Activated naive CD4-positive, alpha-beta T cell treated with anti-CD3 and anti-CD28 coated beads, Interleukin-2, amount 10 ng/mL, durations not matched to agents 7 days and 5 days (primary cell): ENCODE results near the gene NHSL1.

Source experiments
- CTCF ChIA-PET: fragments of 350-600 bp; sonication (Branson Sonifier 250); formaldehyde crosslinking; loops from one replicate; lab custom pipeline; 2021; ENCODE audit warnings: antibody characterized with exemption; lab: Charles Lee
- DNase-seq: peaks from one replicate; pipeline ENCODE4 v3.0.0-alpha.2; 2020
- H3K27ac Mint-ChIP-seq: one replicate; pipeline ENCODE4 v1.8.0; 2021; ENCODE audit warnings: mild to moderate bottlenecking, moderate library complexity, mixed read lengths
- H3K27me3 Mint-ChIP-seq: one replicate; pipeline ENCODE4 v1.8.0; 2021; ENCODE audit warnings: mild to moderate bottlenecking, mixed read lengths
- H3K36me3 Mint-ChIP-seq: one replicate; pipeline ENCODE4 v1.8.0; 2021; ENCODE audit warnings: mixed read lengths
- H3K4me1 Mint-ChIP-seq: one replicate; pipeline ENCODE4 v1.8.0; 2021; ENCODE audit warnings: mixed read lengths
- H3K4me3 Mint-ChIP-seq: one replicate; pipeline ENCODE4 v1.8.0; 2021; ENCODE audit warnings: mild to moderate bottlenecking, moderate library complexity, mixed read lengths
- H3K9me3 Mint-ChIP-seq: one replicate; pipeline ENCODE4 v1.8.0; 2021; ENCODE audit warnings: mixed read lengths

The NHSL1 gene

GRCh38 chr6:138531387-138531786 is 32.1 kb upstream of the NHSL1 start:
- Mint-ChIP-seq H3K4me3 (no peak overlapping the region), H3K4me1 (no peaks in the 10 kb centered on the region), H3K27ac (no peak overlapping the region), H3K36me3 (no peaks in the 10 kb centered on the region), H3K27me3 (peaks cover 28% of the 10 kb centered on the region), H3K9me3 (no peaks in the 10 kb centered on the region)
- CTCF ChIA-PET: no interaction called here
- no peak for DNase-seq

GRCh38 chr6:138529478-138529877 is 30.2 kb upstream of the NHSL1 start:
- Mint-ChIP-seq H3K4me3 (no peak overlapping the region), H3K36me3 (no peaks in the 10 kb centered on the region), H3K4me1 (no peaks in the 10 kb centered on the region), H3K27ac (no peak overlapping the region), H3K27me3 (peaks cover 20% of the 10 kb centered on the region), H3K9me3 (no peaks in the 10 kb centered on the region)
- CTCF ChIA-PET: no interaction called here
- no peak for DNase-seq

GRCh38 chr6:138528956-138529355 is 29.7 kb upstream of the NHSL1 start:
- no peak overlapping the region for H3K27ac Mint-ChIP-seq
- H3K9me3 Mint-ChIP-seq: no peaks in the 10 kb centered on the region
- H3K36me3 Mint-ChIP-seq: no peaks in the 10 kb centered on the region
- CTCF ChIA-PET: no interaction called here
- H3K27me3 Mint-ChIP-seq: peaks cover 20% of the 10 kb centered on the region
- no peak overlapping the region for H3K4me3 Mint-ChIP-seq
- no peak for DNase-seq
- no peaks in the 10 kb centered on the region for H3K4me1 Mint-ChIP-seq

- Mint-ChIP-seq H3K27me3 (peaks cover 20% of the 10 kb centered on the region), H3K36me3 (no peaks in the 10 kb centered on the region), H3K9me3 (no peaks in the 10 kb centered on the region), H3K27ac (no peak overlapping the region), H3K4me3 (no peak overlapping the region), H3K4me1 (no peaks in the 10 kb centered on the region)
- CTCF ChIA-PET: interaction anchor here (0.6 to 1.4 kb wide), 3 partner anchors 10 to 412 kb away, joined by 4 to 5 read pairs (median 4); no protein-coding TSS in a partner anchor
- DNase-seq: no peak
Observed at GRCh38 chr6:138528137-138528536, 28.8 kb upstream of the NHSL1 start.

- Mint-ChIP-seq H3K4me1 (no peaks in the 10 kb centered on the region), H3K27me3 (peaks cover 20% of the 10 kb centered on the region), H3K4me3 (no peak overlapping the region), H3K27ac (no peak overlapping the region), H3K9me3 (no peaks in the 10 kb centered on the region), H3K36me3 (no peaks in the 10 kb centered on the region)
- CTCF ChIA-PET: interaction anchor here (0.6 to 1.4 kb wide), 4 partner anchors 9 to 412 kb away, joined by 3 to 5 read pairs (median 4); no protein-coding TSS in a partner anchor
- DNase-seq: no peak
Observed at GRCh38 chr6:138527411-138528088, 28.3 kb upstream of the NHSL1 start.

- no peak for DNase-seq
- Mint-ChIP-seq H3K4me3 (no peak overlapping the region), H3K9me3 (no peaks in the 10 kb centered on the region), H3K27ac (no peak overlapping the region), H3K4me1 (peaks cover 2% of the 10 kb centered on the region), H3K36me3 (no peaks in the 10 kb centered on the region), H3K27me3 (peaks cover 15% of the 10 kb centered on the region)
- CTCF ChIA-PET: interaction anchor here (0.7 kb wide), 2 partner anchors 16 to 18 kb away, joined by 3 read pairs; no protein-coding TSS in a partner anchor
Observed at GRCh38 chr6:138526822-138527235, 27.5 kb upstream of the NHSL1 start.

GRCh38 chr6:138525355-138525754 is 26.1 kb upstream of the NHSL1 start:
- no peaks in the 10 kb centered on the region for H3K9me3 Mint-ChIP-seq
- no peak overlapping the region for H3K27ac Mint-ChIP-seq
- no peaks in the 10 kb centered on the region for H3K36me3 Mint-ChIP-seq
- no peak overlapping the region for H3K4me3 Mint-ChIP-seq
- peaks cover 10% of the 10 kb centered on the region for H3K27me3 Mint-ChIP-seq
- H3K4me1 Mint-ChIP-seq: peaks cover 7% of the 10 kb centered on the region
- no peak for DNase-seq
- CTCF ChIA-PET: no interaction called here

GRCh38 chr6:138524526-138524925 is 25.2 kb upstream of the NHSL1 start:
- peaks cover 7% of the 10 kb centered on the region for H3K4me1 Mint-ChIP-seq
- H3K9me3 Mint-ChIP-seq: no peaks in the 10 kb centered on the region
- CTCF ChIA-PET: interaction anchor here (1.0 to 1.9 kb wide), 2 partner anchors 15 to 113 kb away, joined by 3 to 7 read pairs; no protein-coding TSS in a partner anchor
- H3K27me3 Mint-ChIP-seq: peaks cover 10% of the 10 kb centered on the region
- H3K4me3 Mint-ChIP-seq: no peak overlapping the region
- no peak for DNase-seq
- no peaks in the 10 kb centered on the region for H3K36me3 Mint-ChIP-seq
- H3K27ac Mint-ChIP-seq: no peak overlapping the region

- Mint-ChIP-seq H3K27me3 (peaks cover 10% of the 10 kb centered on the region), H3K9me3 (no peaks in the 10 kb centered on the region), H3K4me3 (no peak overlapping the region), H3K4me1 (peaks cover 7% of the 10 kb centered on the region), H3K27ac (no peak overlapping the region), H3K36me3 (no peaks in the 10 kb centered on the region)
- DNase-seq: no peak
- CTCF ChIA-PET: interaction anchor here (1.0 to 1.9 kb wide), 4 partner anchors 14 to 408 kb away, joined by 3 to 7 read pairs (median 4); no protein-coding TSS in a partner anchor
Observed at GRCh38 chr6:138523347-138524210, 24.3 kb upstream of the NHSL1 start.

- H3K9me3 Mint-ChIP-seq: no peaks in the 10 kb centered on the region
- H3K27ac Mint-ChIP-seq: no peak overlapping the region
- CTCF ChIA-PET: interaction anchor here (0.6 to 8.4 kb wide), 5 partner anchors 13 to 407 kb away, joined by 3 to 106 read pairs (median 5); no protein-coding TSS in a partner anchor
- peaks cover 6% of the 10 kb centered on the region for H3K27me3 Mint-ChIP-seq
- peaks cover 7% of the 10 kb centered on the region for H3K4me1 Mint-ChIP-seq
- H3K36me3 Mint-ChIP-seq: no peaks in the 10 kb centered on the region
- no peak overlapping the region for H3K4me3 Mint-ChIP-seq
- DNase-seq: no peak
Observed at GRCh38 chr6:138522611-138523010, 23.3 kb upstream of the NHSL1 start.

- Mint-ChIP-seq H3K4me3 (no peak overlapping the region), H3K36me3 (no peaks in the 10 kb centered on the region), H3K9me3 (no peaks in the 10 kb centered on the region), H3K27ac (no peak overlapping the region), H3K27me3 (peaks cover 4% of the 10 kb centered on the region), H3K4me1 (peaks cover 7% of the 10 kb centered on the region)
- DNase-seq: no peak
- CTCF ChIA-PET: interaction anchor here (1.6 to 8.4 kb wide), 4 partner anchors 12 to 514 kb away, joined by 5 to 106 read pairs (median 16); no protein-coding TSS in a partner anchor
Observed at GRCh38 chr6:138521790-138522189, 22.5 kb upstream of the NHSL1 start.

- DNase-seq: no peak
- CTCF ChIA-PET: interaction anchor here (0.9 to 8.4 kb wide), 12 partner anchors 11 to 513 kb away, joined by 3 to 106 read pairs (median 4); no protein-coding TSS in a partner anchor
- Mint-ChIP-seq H3K27ac (no peak overlapping the region), H3K4me3 (no peak overlapping the region), H3K4me1 (peaks cover 9% of the 10 kb centered on the region), H3K27me3 (peaks cover 3% of the 10 kb centered on the region), H3K9me3 (no peaks in the 10 kb centered on the region), H3K36me3 (no peaks in the 10 kb centered on the region)
Observed at GRCh38 chr6:138520463-138520862, 21.2 kb upstream of the NHSL1 start.

GRCh38 chr6:138518054-138518453 is 18.8 kb upstream of the NHSL1 start:
- H3K4me1 Mint-ChIP-seq: peaks cover 22% of the 10 kb centered on the region
- CTCF ChIA-PET: interaction anchor here (0.6 to 8.4 kb wide), 18 partner anchors 8 to 401 kb away, joined by 3 to 106 read pairs (median 4); no protein-coding TSS in a partner anchor
- H3K9me3 Mint-ChIP-seq: no peaks in the 10 kb centered on the region
- H3K4me3 Mint-ChIP-seq: no peak overlapping the region
- no peak overlapping the region for H3K27ac Mint-ChIP-seq
- H3K36me3 Mint-ChIP-seq: no peaks in the 10 kb centered on the region
- no peak for DNase-seq
- peaks cover 3% of the 10 kb centered on the region for H3K27me3 Mint-ChIP-seq

GRCh38 chr6:138517635-138518034 is 18.3 kb upstream of the NHSL1 start:
- peak; percentile 74 for DNase-seq
- CTCF ChIA-PET: interaction anchor here (0.7 to 8.4 kb wide), 15 partner anchors 10 to 401 kb away, joined by 3 to 106 read pairs (median 4); no protein-coding TSS in a partner anchor
- Mint-ChIP-seq H3K4me1 (peaks cover 22% of the 10 kb centered on the region), H3K27ac (no peak overlapping the region), H3K36me3 (no peaks in the 10 kb centered on the region), H3K27me3 (peaks cover 3% of the 10 kb centered on the region), H3K9me3 (no peaks in the 10 kb centered on the region), H3K4me3 (no peak overlapping the region)
